ENCODE measurements around the gene IMMP2L. TPM values are rescaled to one million over a fixed set of nuclear protein-coding genes. Genes with fewer than 3 reads are reported as not detected.
"Not testable (repeated sequence)": the region's sequence is repeated elsewhere in the genome, so short reads cannot be mapped to it uniquely, and the experiment has no call there.

The IMMP2L gene
- total RNA-seq, 6 experiments from 2014 or later: 14.2 to 25.3 (median 19.7) TPM

DNA sequence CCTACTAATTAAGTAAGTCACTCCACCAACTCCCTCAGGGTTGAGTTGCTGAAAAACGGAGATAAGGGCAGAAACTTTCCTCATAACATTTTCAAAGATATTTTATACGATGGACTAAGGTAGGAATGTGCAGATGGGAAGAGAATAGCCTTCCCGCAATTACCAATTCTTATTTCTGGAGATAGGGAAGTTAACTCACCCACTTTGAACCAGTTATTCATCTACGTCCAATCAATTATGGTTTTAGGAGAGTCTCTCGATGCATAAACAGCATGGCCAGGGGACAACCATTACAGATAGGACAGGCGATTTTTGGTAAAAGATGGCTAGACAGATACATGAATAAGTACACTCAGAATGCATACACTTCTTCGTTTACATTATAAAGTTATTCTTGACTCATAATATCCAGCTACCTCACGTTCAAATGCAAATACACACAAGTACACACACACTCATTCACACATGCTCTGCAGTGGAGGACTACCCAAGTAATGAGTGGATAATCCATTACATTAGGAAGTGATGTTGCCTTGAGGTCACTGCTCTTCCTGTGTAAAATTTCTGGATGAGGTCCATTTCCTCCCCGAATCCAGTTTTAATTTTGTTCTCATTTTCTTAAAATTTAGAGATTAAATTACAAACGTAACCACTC is 25.2 kb upstream of the IMMP2L start:
- no peaks in the 10 kb centered on the region for H3K9me3 ChIP-seq
- H3K27me3 ChIP-seq: no peaks in the 10 kb centered on the region
- H3K27ac ChIP-seq: no peak overlapping the region
- WGBS (ENCODE audit: insufficient coverage, low coverage, low lambda C conversion rate, missing lambda C conversion rate): 57% methylated on average over 10 of the region's 10 CpGs
- TF ChIP-seq POLR2A (IDR thresholded peaks at IDR 0.05): no peak
- TF ChIP-seq, protein P1, sequence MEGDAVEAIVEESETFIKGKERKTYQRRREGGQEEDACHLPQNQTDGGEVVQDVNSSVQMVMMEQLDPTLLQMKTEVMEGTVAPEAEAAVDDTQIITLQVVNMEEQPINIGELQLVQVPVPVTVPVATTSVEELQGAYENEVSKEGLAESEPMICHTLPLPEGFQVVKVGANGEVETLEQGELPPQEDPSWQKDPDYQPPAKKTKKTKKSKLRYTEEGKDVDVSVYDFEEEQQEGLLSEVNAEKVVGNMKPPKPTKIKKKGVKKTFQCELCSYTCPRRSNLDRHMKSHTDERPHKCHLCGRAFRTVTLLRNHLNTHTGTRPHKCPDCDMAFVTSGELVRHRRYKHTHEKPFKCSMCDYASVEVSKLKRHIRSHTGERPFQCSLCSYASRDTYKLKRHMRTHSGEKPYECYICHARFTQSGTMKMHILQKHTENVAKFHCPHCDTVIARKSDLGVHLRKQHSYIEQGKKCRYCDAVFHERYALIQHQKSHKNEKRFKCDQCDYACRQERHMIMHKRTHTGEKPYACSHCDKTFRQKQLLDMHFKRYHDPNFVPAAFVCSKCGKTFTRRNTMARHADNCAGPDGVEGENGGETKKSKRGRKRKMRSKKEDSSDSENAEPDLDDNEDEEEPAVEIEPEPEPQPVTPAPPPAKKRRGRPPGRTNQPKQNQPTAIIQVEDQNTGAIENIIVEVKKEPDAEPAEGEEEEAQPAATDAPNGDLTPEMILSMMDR (IDR thresholded peaks at IDR 0.05): no peak
- intact Hi-C loops (cut with DNase I): no loop called here
- H3K36me3 ChIP-seq: no peaks in the 10 kb centered on the region
- no peaks in the 10 kb centered on the region for H3K4me1 ChIP-seq
- no peak overlapping the region for H3K4me3 ChIP-seq
- DNase-seq (no peak), ATAC-seq (no peak)

DNA sequence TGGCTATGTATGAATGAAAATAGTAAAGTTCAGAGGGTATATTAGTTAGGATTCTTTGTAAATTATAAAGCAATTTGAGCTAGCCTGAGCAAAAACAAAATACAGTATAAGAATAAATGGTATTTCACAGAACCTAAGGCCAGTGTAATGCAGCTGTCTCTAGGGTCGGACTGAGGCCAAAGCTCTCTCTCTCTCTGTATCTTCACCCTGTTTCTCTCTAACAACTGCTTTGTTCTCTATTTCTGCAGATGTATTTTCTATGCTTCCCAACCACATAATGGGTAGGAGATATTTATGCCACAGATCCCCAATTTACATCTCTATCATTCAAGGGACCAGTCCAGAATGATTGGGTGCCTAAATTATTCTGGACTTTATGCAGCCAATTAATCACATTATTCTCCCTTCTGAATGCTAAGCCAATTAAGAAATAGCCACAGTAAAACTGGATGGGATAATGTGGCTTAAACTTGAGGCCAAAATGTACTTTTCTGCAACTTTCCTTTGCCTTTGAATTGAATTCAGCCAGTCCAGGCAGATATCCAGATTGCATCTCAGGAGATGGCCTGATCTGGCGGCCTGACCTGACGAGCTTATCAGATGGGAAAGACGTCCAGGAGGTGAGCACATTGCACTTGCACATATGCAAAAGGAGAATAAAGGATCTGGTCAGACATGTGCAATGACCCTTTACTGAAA is 24.6 kb upstream of the IMMP2L start:
- TF ChIP-seq, protein P1 (IDR thresholded peaks at IDR 0.05): no peak
- no peak for TF ChIP-seq POLR2A (IDR thresholded peaks at IDR 0.05)
- WGBS (ENCODE audit: insufficient coverage, low coverage, low lambda C conversion rate, missing lambda C conversion rate): 52% methylated on average over 4 of the region's 4 CpGs
- H3K27ac ChIP-seq: no peak overlapping the region
- H3K4me1 ChIP-seq: no peaks in the 10 kb centered on the region
- no peaks in the 10 kb centered on the region for H3K9me3 ChIP-seq
- no peak for ATAC-seq
- no peaks in the 10 kb centered on the region for H3K36me3 ChIP-seq
- H3K4me3 ChIP-seq: no peak overlapping the region
- no peak for DNase-seq
- H3K27me3 ChIP-seq: no peaks in the 10 kb centered on the region
- intact Hi-C loops (cut with DNase I): no loop called here

DNA sequence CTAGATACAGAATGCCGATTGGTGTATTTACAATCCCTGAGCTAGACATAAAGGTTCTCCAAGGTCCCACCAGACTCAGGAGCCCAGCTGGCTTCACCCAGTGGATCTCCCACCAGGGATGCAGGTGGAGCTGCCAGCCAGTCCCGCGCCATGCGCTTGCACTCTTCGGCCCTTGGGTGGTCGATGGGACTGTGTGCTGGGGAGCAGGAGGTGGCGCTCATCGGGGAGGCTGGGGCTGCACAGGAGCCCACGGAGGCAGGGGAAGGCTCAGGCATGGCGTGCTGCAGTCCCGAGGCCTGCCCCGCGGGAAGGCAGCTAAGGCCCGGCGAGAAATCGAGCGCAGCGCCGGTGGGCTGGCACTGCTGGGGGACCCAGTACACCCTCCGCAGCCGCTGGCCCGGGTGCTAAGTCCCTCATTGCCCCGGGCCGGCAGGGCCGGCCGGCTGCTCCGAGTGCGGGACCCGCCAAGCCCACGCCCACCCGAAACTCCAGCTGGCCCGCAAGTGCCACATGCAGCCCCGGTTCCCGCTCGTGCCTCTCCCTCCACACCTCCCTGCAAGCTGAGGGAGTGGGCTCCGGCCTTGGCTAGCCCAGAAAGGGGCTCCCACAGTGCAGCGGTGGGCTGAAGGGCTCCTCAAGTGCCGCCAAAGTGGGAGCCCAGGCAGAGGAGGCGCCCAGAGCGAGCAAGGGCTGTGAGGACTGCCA is 19.6 kb upstream of the IMMP2L start:
- H3K36me3 ChIP-seq; H3K4me1 ChIP-seq; H3K4me3 ChIP-seq; ATAC-seq; DNase-seq; H3K27ac ChIP-seq; H3K27me3 ChIP-seq; intact Hi-C loops (cut with DNase I); H3K9me3 ChIP-seq: not testable (repeated sequence)
- no CpG with 5 or more reads among the region's 40 CpGs for WGBS (ENCODE audit: insufficient coverage, low coverage, low lambda C conversion rate, missing lambda C conversion rate)

DNA sequence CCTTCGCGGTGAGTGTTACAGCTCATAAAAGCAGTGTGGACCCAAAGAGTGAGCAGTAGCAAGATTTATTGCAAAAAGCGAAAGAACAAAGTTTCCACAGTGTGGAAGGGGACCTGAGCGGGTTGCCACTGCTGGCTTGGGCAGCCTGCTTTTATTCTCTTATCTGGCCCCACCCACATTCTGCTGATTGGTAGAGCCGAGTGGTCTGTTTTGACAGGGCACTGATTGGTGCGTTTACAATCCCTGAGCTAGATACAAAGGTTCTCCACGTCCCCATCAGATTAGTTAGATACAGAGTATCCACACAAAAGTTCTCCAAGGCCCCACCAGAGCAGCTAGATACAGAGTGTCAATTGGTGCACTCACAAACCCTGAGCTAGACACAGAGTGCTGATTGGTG is 18.9 kb upstream of the IMMP2L start:
- 90% methylated on average over 3 of the region's 7 CpGs for WGBS (ENCODE audit: insufficient coverage, low coverage, low lambda C conversion rate, missing lambda C conversion rate)
- intact Hi-C loops (cut with DNase I); H3K36me3 ChIP-seq; H3K27me3 ChIP-seq; DNase-seq; H3K27ac ChIP-seq; H3K4me3 ChIP-seq; H3K9me3 ChIP-seq; ATAC-seq; H3K4me1 ChIP-seq: not testable (repeated sequence)

DNA sequence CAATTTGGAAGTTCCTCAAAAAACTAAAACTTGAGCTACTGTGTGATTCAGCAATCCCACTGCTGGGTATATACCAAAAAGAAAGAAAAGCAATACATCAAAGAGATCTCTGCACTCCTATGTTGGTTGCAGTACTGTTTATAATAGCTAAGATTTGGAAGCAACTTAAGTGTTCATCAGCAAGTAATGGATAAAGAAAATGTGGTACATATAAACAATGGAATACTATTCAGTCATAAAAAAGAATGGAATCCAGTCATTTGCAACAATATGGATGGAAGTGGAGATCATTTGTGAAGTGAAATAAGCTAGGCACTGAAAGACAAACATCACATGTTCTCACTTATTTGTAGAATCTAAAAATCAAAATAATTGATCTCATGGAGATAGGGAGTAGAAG is 16.5 kb upstream of the IMMP2L start:
- no peaks in the 10 kb centered on the region for H3K27me3 ChIP-seq
- TF ChIP-seq POLR2A (IDR thresholded peaks at IDR 0.05): no peak
- TF ChIP-seq, protein P1 (IDR thresholded peaks at IDR 0.05): no peak
- no peak for DNase-seq
- no peak overlapping the region for H3K4me3 ChIP-seq
- H3K36me3 ChIP-seq: no peaks in the 10 kb centered on the region
- H3K27ac ChIP-seq: no peak overlapping the region
- H3K9me3 ChIP-seq: no peaks in the 10 kb centered on the region
- no peak for ATAC-seq
- intact Hi-C loops (cut with DNase I): no loop called here
- H3K4me1 ChIP-seq: no peaks in the 10 kb centered on the region

Data from right lobe of liver (tissue), 6 donors.